Activated CD4-positive, alpha-beta T cell treated with anti-CD3 and anti-CD28 coated beads, Interleukin-2, amount 50 U/mL, for 48 hours (primary cell): ENCODE measurements around the gene NXN.
A peak's percentile ranks its signal among the peaks of the same experiment; 100 is the strongest.
"Not testable (repeated sequence)": the region's sequence is repeated elsewhere in the genome, so short reads cannot be mapped to it uniquely, and the experiment has no call there.

ENCODE experiments used
- DNase-seq, 2 experiments: peaks; one replicate each; pipeline ENCODE4 v3.0.0-alpha.2; 2020

Gene NXN

GRCh38 chr17:855569-855968 lies 124.0 kb downstream of the NXN start:
- DNase-seq = no peak

- DNase-seq = not testable (repeated sequence)
Measured at GRCh38 chr17:852850-853249, 126.7 kb downstream of the NXN start.

GRCh38 chr17:852349-852748 lies 127.2 kb downstream of the NXN start:
- no peak for DNase-seq

- DNase-seq = no peak
Measured at GRCh38 chr17:851924-852323, 127.7 kb downstream of the NXN start.

GRCh38 chr17:850851-851763 lies 128.5 kb downstream of the NXN start:
- no peak for DNase-seq

- DNase-seq = no peak
Measured at GRCh38 chr17:850086-850850, 129.3 kb downstream of the NXN start.

GRCh38 chr17:848402-848801 lies 131.2 kb downstream of the NXN start:
- no peak for DNase-seq

- peak in 1 of 2 experiments; percentile 4 for DNase-seq
Measured at GRCh38 chr17:846901-847843, 132.4 kb downstream of the NXN start.

- DNase-seq = no peak
Measured at GRCh38 chr17:841313-841712, 138.3 kb downstream of the NXN start.

GRCh38 chr17:838486-838885 lies 141.1 kb downstream of the NXN start:
- DNase-seq = no peak

- DNase-seq = no peak
Measured at GRCh38 chr17:836151-836550, 143.4 kb downstream of the NXN start.

GRCh38 chr17:835721-836120 lies 143.9 kb downstream of the NXN start:
- DNase-seq = not testable (repeated sequence)

GRCh38 chr17:835263-835662 lies 144.3 kb downstream of the NXN start:
- no peak for DNase-seq

- DNase-seq = no peak
Measured at GRCh38 chr17:834136-834535, 145.4 kb downstream of the NXN start.

- no peak for DNase-seq
Measured at GRCh38 chr17:830950-831349, 148.6 kb downstream of the NXN start.

- DNase-seq = no peak
Measured at GRCh38 chr17:830381-830780, 149.2 kb downstream of the NXN start.

GRCh38 chr17:829614-830013 lies 150.0 kb downstream of the NXN start:
- DNase-seq = not testable (repeated sequence)

GRCh38 chr17:828761-829160 lies 150.8 kb downstream of the NXN start:
- no peak for DNase-seq

GRCh38 chr17:826778-827177 lies 152.8 kb downstream of the NXN start:
- no peak for DNase-seq

GRCh38 chr17:825216-825615 lies 154.4 kb downstream of the NXN start:
- DNase-seq = no peak

- DNase-seq = no peak
Measured at GRCh38 chr17:824378-824777, 155.2 kb downstream of the NXN start.

GRCh38 chr17:823501-823902 lies 156.1 kb downstream of the NXN start:
- DNase-seq = no peak

- no peak for DNase-seq
Measured at GRCh38 chr17:819251-819650, 160.3 kb downstream of the NXN start.
